PC-9 (cell line): ENCODE measurements around the gene DAAM1. TPM values are rescaled to one million over a fixed set of nuclear protein-coding genes. Genes with fewer than 3 reads are reported as not detected.

ENCODE experiments used
- BruUV-seq: library from RNA; stranded (reverse); fragments of 400-500 nt; replicated peaks from 2 replicates; lab custom pipeline; 2021; lab: Mats Ljungman, UMichigan
- CTCF ChIA-PET: fragments of 300-600 bp; sonication (Branson Sonifier 250); formaldehyde crosslinking; loops from one replicate; lab custom pipeline; 2022; ENCODE audit warnings: antibody characterized with exemption; lab: Charles Lee
- POLR2A ChIA-PET: fragments of 300-600 bp; sonication (Branson Sonifier 250); formaldehyde crosslinking; loops from one replicate; lab custom pipeline; 2022; ENCODE audit warnings: antibody characterized with exemption; ENCODE audit not compliant: unreplicated experiment; lab: Charles Lee
- DNase-seq, 2 experiments: peaks; one replicate each; pipeline versions ENCODE4 v3.0.0 to v3.0.0-alpha.2; 2015 to 2022; ENCODE audit warnings: mixed read lengths in 1 of 2
- H2AFZ ChIP-seq: fragments of 200-600 bp; sonication (generic); 2 replicates; pipeline ENCODE4 v1.8.1; 2017; ENCODE audit warnings: antibody characterized with exemption
- H3F3A ChIP-seq: fragments of 200-600 bp; sonication (generic); 2 replicates; pipeline ENCODE4 v1.8.1; 2017; ENCODE audit warnings: antibody characterized with exemption, mild to moderate bottlenecking, low read depth; ENCODE audit not compliant: insufficient read depth
- H3K27ac ChIP-seq: fragments of 200-600 bp; sonication (generic); 2 replicates; pipeline ENCODE4 v1.6.1; 2016; ENCODE audit warnings: mixed run types
- H3K27me3 ChIP-seq: fragments of 200-600 bp; sonication (generic); 2 replicates; pipeline ENCODE4 v1.6.1; 2016; ENCODE audit warnings: low read depth, mixed run types; ENCODE audit not compliant: insufficient read depth
- H3K36me3 ChIP-seq: fragments of 200-600 bp; sonication (generic); 2 replicates; pipeline ENCODE4 v1.6.1; 2016; ENCODE audit warnings: low read depth, mixed run types
- H3K4me1 ChIP-seq: fragments of 200-600 bp; sonication (generic); replicated peaks from 2 replicates; pipeline ENCODE4 v1.6.1; 2016; ENCODE audit warnings: mixed run types; ENCODE audit not compliant: insufficient read depth
- H3K4me2 ChIP-seq: fragments of 200-600 bp; sonication (generic); 2 replicates; pipeline ENCODE4 v1.6.1; 2017; ENCODE audit warnings: mixed run types
- H3K4me3 ChIP-seq: fragments of 200-600 bp; sonication (generic); 2 replicates; pipeline ENCODE4 v1.6.1; 2016; ENCODE audit warnings: mixed run types
- H3K79me2 ChIP-seq: fragments of 200-600 bp; sonication (generic); 2 replicates; pipeline ENCODE4 v1.6.1; 2017; ENCODE audit warnings: low read depth, mixed run types
- H3K9me2 ChIP-seq: fragments of 200-600 bp; sonication (generic); 2 replicates; pipeline ENCODE4 v1.8.1; 2017; ENCODE audit warnings: mild to moderate bottlenecking; ENCODE audit not compliant: insufficient read depth
- H3K9me3 ChIP-seq: fragments of 200-600 bp; sonication (generic); 2 replicates; pipeline ENCODE4 v1.8.1; 2016; ENCODE audit warnings: low read depth; ENCODE audit not compliant: insufficient read depth
- H4K20me1 ChIP-seq: fragments of 200-600 bp; sonication (generic); 2 replicates; pipeline ENCODE4 v1.8.1; 2017; ENCODE audit not compliant: insufficient read depth
- EZH2 ChIP-seq: fragments of 200-600 bp; sonication (generic); IDR thresholded peaks from 2 replicates; pipeline ENCODE4 v1.8.0; 2017; ENCODE audit warnings: antibody characterized with exemption, low read depth
- intact Hi-C: fragments of 100-400 bp; cut with micrococcal nuclease; formaldehyde crosslinking; loops from one replicate; pipeline ENCODE4 v1.10.0; 2022; ENCODE audit not compliant: unreplicated experiment
- total RNA-seq: library from RNA; stranded (reverse); gene quantifications from 2 replicates; pipeline ENCODE4 v1.2.3, GENCODE V29; 2021
- TF ChIP-seq, protein P1 (sequence below): fragments of 200-600 bp; sonication (generic); conservative IDR thresholded peaks from 2 replicates; pipeline ENCODE4 v1.6.1; 2017; ENCODE audit warnings: mixed run types, antibody characterized with exemption, mild to moderate bottlenecking, moderate library complexity

Gene DAAM1
- total RNA-seq, 1 experiment from 2014 or later, result 70.7 TPM

- Histone ChIP-seq H3K9me3 (no peaks in the 10 kb centered on the region), H4K20me1 (peaks cover 4% of the 10 kb centered on the region), H3K9me2 (no peaks in the 10 kb centered on the region), H3K27ac (no peak overlapping the region), H3K79me2 (peaks cover 82% of the 10 kb centered on the region), H3K4me2 (no peak overlapping the region), H3F3A (no peaks in the 10 kb centered on the region), H3K27me3 (no peaks in the 10 kb centered on the region), H3K4me1 (peaks cover 16% of the 10 kb centered on the region), H2AFZ (no peak overlapping the region), H3K36me3 (no peaks in the 10 kb centered on the region), H3K4me3 (no peak overlapping the region)
- BruUV-seq, result no TSS peak
- ChIA-PET POLR2A (no interaction called here), CTCF (no interaction called here)
- intact Hi-C loops, result no loop called here
- TF ChIP-seq, protein P1, sequence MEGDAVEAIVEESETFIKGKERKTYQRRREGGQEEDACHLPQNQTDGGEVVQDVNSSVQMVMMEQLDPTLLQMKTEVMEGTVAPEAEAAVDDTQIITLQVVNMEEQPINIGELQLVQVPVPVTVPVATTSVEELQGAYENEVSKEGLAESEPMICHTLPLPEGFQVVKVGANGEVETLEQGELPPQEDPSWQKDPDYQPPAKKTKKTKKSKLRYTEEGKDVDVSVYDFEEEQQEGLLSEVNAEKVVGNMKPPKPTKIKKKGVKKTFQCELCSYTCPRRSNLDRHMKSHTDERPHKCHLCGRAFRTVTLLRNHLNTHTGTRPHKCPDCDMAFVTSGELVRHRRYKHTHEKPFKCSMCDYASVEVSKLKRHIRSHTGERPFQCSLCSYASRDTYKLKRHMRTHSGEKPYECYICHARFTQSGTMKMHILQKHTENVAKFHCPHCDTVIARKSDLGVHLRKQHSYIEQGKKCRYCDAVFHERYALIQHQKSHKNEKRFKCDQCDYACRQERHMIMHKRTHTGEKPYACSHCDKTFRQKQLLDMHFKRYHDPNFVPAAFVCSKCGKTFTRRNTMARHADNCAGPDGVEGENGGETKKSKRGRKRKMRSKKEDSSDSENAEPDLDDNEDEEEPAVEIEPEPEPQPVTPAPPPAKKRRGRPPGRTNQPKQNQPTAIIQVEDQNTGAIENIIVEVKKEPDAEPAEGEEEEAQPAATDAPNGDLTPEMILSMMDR, result no peak
- TF ChIP-seq EZH2, result no peak
- DNase-seq, result no peak
Observed at GRCh38 chr14:59195912-59196311, 7.4 kb downstream of the DAAM1 start.

GRCh38 chr14:59197695-59198262, 9.3 kb downstream of the DAAM1 start:
- H3K4me2 ChIP-seq, result no peak overlapping the region
- no peaks in the 10 kb centered on the region for H3K9me3 ChIP-seq
- no peak for TF ChIP-seq EZH2
- TF ChIP-seq, protein P1, result no peak
- peaks cover 75% of the 10 kb centered on the region for H3K79me2 ChIP-seq
- DNase-seq, result no peak
- H3K4me1 ChIP-seq, result no peaks in the 10 kb centered on the region
- intact Hi-C loops, result no loop called here
- H3K27me3 ChIP-seq, result no peaks in the 10 kb centered on the region
- no peaks in the 10 kb centered on the region for H3K36me3 ChIP-seq
- H3K9me2 ChIP-seq, result no peaks in the 10 kb centered on the region
- no peak overlapping the region for H2AFZ ChIP-seq
- no peak overlapping the region for H3K4me3 ChIP-seq
- ChIA-PET POLR2A (no interaction called here), CTCF (no interaction called here)
- H3F3A ChIP-seq, result no peaks in the 10 kb centered on the region
- H3K27ac ChIP-seq, result no peak overlapping the region
- no TSS peak for BruUV-seq
- peaks cover 4% of the 10 kb centered on the region for H4K20me1 ChIP-seq

- TF ChIP-seq, protein P1, result no peak
- no peak for TF ChIP-seq EZH2
- peaks cover 68% of the 10 kb centered on the region for H3K79me2 ChIP-seq
- DNase-seq, result no peak
- H3F3A ChIP-seq, result no peaks in the 10 kb centered on the region
- CTCF ChIA-PET, result no interaction called here
- H3K4me1 ChIP-seq, result no peaks in the 10 kb centered on the region
- H3K9me3 ChIP-seq, result no peaks in the 10 kb centered on the region
- H3K4me2 ChIP-seq, result no peak overlapping the region
- H3K9me2 ChIP-seq, result no peaks in the 10 kb centered on the region
- no TSS peak for BruUV-seq
- POLR2A ChIA-PET, result no interaction called here
- peaks cover 4% of the 10 kb centered on the region for H4K20me1 ChIP-seq
- H3K36me3 ChIP-seq, result no peaks in the 10 kb centered on the region
- no peak overlapping the region for H2AFZ ChIP-seq
- H3K4me3 ChIP-seq, result no peak overlapping the region
- H3K27me3 ChIP-seq, result no peaks in the 10 kb centered on the region
- intact Hi-C loops, result no loop called here
- H3K27ac ChIP-seq, result no peak overlapping the region
Observed at GRCh38 chr14:59199205-59199604, 10.7 kb downstream of the DAAM1 start.
